ENCODE results near the gene UNC5C. TPM values are rescaled to one million over a fixed set of nuclear protein-coding genes. Genes with fewer than 3 reads are reported as not detected.

Gene UNC5C
- polyA plus RNA-seq, 1 of the 3 experiments (the other 2 are of a cell fraction), result 3.3 TPM

DNA sequence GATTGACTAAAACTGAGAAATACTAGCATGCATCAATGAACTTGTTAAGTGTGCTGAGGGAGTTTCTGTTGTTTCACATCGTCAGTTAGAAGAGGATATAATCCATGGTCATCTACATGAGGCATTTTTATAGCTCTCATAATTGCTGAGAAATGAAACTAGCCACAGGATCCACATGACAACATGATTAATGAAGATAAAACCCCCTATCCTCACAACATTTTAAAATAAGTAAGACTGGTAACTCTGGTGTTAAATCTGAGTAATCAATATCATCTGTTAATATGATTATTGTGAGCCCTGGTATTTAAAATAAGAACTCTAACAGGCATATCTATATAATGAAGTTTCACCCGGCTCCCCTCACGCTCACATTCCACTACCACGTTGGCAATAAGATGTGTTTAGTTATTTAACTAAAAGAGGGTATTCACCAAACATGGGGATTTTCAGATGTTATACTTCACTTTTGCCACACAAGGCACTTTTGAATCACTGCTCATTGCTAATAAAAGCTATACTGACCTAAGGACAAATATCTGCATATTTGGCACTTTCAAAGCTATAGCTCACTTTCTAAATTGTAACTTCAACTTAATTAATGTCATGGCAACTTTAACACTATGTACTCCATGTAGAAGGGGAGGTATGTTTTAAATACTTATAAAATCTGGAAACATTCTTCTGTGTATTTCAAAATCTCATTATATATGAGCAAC, 6.7 kb downstream of the UNC5C start:
- Histone ChIP-seq H3K27ac (ENCODE audit: low read depth in 2 of 2, low read length in 1 of 2) (peak overlapping the region; percentile 31 to 98; a peak in 3 of 4 replicates), H3K9me2 (no peaks in the 10 kb centered on the region), H3K27me3 (ENCODE audit: insufficient read depth) (no peaks in the 10 kb centered on the region), H4K20me1 (ENCODE audit: insufficient read depth) (no peaks in the 10 kb centered on the region), H3K4me2 (peak overlapping the region; percentile 51), H3K79me2 (ENCODE audit: insufficient read depth) (peaks cover 31% of the 10 kb centered on the region), H3K36me3 (replicated peaks in 1 of 2; ENCODE audit: control insufficient read depth in 1 of 2, insufficient read depth in 2 of 2, low read length in 1 of 2) (peaks cover 4 to 6% of the 10 kb centered on the region in 2 experiments), H3K9ac (no peak overlapping the region; the same call in 1 of the 2 replicates), H2AFZ (ENCODE audit: low read depth) (peak overlapping the region; percentile 20; the same call in 1 of the 2 replicates), H3K4me1 (ENCODE audit: control insufficient read depth in 1 of 2, insufficient read depth in 2 of 2, low read depth in 1 of 2, low read length in 1 of 2) (peaks cover 0 to 28% of the 10 kb centered on the region in 2 experiments; a peak in 2 of 4 replicates), H3K9me3 (no peaks in the 10 kb centered on the region), H3K4me3 (ENCODE audit: low read depth in 2 of 2, low read length in 1 of 2) (peak overlapping the region in 1 of 2 experiments; percentile 28; a peak in 2 of 4 replicates), H3F3A (replicated peaks; ENCODE audit: insufficient read depth) (peaks cover 24% of the 10 kb centered on the region)
- POLR2A ChIA-PET, result interaction anchor here (0.6 to 1.2 kb wide), 3 partner anchors 17 to 371 kb away, joined by 3 read pairs; no protein-coding TSS in a partner anchor
- 32% methylated on average over 4 of the region's 4 CpGs for WGBS (ENCODE audit: low lambda C conversion rate)
- DNase-seq, result no peak
- CTCF ChIA-PET, result interaction anchor here (0.6 to 14.1 kb wide), 6 partner anchors 18 to 1738 kb away, joined by 3 to 183 read pairs (median 4); no protein-coding TSS in a partner anchor
- TF ChIP-seq EP300 (IDR thresholded peaks at IDR 0.05; ENCODE audit: borderline replicate concordance in 1 of 2, low read depth in 1 of 2, low read length in 1 of 2), result peak in 1 of 2 experiments; percentile 32; a peak in 1 of 4 replicates
- peak; percentile 18; the same call in 1 of the 2 replicates for TF ChIP-seq TCF12 (IDR thresholded peaks at IDR 0.05)
- peak; percentile 45; the same call in 1 of the 2 replicates for TF ChIP-seq RCOR1 (IDR thresholded peaks at IDR 0.05; ENCODE audit: low read length)
- TF ChIP-seq GABPA (IDR thresholded peaks at IDR 0.05; ENCODE audit: low read depth), result no peak

DNA sequence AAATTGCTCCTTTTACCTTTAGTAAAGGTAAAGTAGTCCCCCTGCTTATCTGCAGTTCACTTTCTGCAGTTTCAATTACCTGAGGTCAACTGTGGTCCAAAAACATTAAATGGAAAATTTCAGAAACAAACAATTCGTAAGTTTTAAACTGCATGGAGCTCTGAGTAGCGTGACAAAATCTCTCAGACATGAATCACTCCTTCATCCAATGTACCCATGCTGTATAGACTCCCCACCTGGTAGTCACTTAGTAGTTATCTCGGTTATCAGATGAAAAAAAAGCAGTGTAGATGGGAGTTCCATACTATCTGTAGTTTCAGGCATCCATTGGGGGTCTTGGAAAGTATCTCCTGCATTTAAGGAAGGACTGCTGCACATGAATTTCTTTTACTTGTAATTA, 7.7 kb downstream of the UNC5C start:
- H4K20me1 ChIP-seq (ENCODE audit: insufficient read depth), result no peaks in the 10 kb centered on the region
- H2AFZ ChIP-seq (ENCODE audit: low read depth), result no peak overlapping the region; the same call in 1 of the 2 replicates
- no peaks in the 10 kb centered on the region for H3K9me2 ChIP-seq
- peaks cover 29% of the 10 kb centered on the region for H3K79me2 ChIP-seq (ENCODE audit: insufficient read depth)
- ChIA-PET CTCF (interaction anchor here (9.4 to 14.1 kb wide), 2 partner anchors 17 to 30 kb away, joined by 114 to 183 read pairs; no protein-coding TSS in a partner anchor), POLR2A (interaction anchor here (1.4 kb wide), 1 partner anchor 17 kb away, joined by 5 read pairs; no protein-coding TSS in a partner anchor)
- 16% methylated on average over 3 of the region's 3 CpGs for WGBS (ENCODE audit: low lambda C conversion rate)
- no peaks in the 10 kb centered on the region for H3K9me3 ChIP-seq
- peaks cover 23% of the 10 kb centered on the region for H3F3A ChIP-seq (replicated peaks; ENCODE audit: insufficient read depth)
- peak overlapping the region in 1 of 2 experiments; percentile 6; a peak in 2 of 4 replicates for H3K4me3 ChIP-seq (ENCODE audit: low read depth in 2 of 2, low read length in 1 of 2)
- H3K9ac ChIP-seq, result peak overlapping the region; percentile 24; the same call in 1 of the 2 replicates
- peak overlapping the region; percentile 55 to 98 for H3K27ac ChIP-seq (ENCODE audit: low read depth in 2 of 2, low read length in 1 of 2)
- peaks cover 0 to 35% of the 10 kb centered on the region in 2 experiments; a peak in 2 of 4 replicates for H3K4me1 ChIP-seq (ENCODE audit: control insufficient read depth in 1 of 2, insufficient read depth in 2 of 2, low read depth in 1 of 2, low read length in 1 of 2)
- H3K27me3 ChIP-seq (ENCODE audit: insufficient read depth), result no peaks in the 10 kb centered on the region
- TF ChIP-seq, protein P1, sequence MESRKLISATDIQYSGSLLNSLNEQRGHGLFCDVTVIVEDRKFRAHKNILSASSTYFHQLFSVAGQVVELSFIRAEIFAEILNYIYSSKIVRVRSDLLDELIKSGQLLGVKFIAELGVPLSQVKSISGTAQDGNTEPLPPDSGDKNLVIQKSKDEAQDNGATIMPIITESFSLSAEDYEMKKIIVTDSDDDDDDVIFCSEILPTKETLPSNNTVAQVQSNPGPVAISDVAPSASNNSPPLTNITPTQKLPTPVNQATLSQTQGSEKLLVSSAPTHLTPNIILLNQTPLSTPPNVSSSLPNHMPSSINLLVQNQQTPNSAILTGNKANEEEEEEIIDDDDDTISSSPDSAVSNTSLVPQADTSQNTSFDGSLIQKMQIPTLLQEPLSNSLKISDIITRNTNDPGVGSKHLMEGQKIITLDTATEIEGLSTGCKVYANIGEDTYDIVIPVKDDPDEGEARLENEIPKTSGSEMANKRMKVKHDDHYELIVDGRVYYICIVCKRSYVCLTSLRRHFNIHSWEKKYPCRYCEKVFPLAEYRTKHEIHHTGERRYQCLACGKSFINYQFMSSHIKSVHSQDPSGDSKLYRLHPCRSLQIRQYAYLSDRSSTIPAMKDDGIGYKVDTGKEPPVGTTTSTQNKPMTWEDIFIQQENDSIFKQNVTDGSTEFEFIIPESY (IDR thresholded peaks at IDR 0.05; ENCODE audit: borderline replicate concordance, low read depth), result no peak
- no peak for TF ChIP-seq NRF1 (IDR thresholded peaks at IDR 0.05; ENCODE audit: low read depth, low read length)
- peak; percentile 31; the same call in 1 of the 2 replicates for TF ChIP-seq JUND (IDR thresholded peaks at IDR 0.05)
- TF ChIP-seq, protein P2, sequence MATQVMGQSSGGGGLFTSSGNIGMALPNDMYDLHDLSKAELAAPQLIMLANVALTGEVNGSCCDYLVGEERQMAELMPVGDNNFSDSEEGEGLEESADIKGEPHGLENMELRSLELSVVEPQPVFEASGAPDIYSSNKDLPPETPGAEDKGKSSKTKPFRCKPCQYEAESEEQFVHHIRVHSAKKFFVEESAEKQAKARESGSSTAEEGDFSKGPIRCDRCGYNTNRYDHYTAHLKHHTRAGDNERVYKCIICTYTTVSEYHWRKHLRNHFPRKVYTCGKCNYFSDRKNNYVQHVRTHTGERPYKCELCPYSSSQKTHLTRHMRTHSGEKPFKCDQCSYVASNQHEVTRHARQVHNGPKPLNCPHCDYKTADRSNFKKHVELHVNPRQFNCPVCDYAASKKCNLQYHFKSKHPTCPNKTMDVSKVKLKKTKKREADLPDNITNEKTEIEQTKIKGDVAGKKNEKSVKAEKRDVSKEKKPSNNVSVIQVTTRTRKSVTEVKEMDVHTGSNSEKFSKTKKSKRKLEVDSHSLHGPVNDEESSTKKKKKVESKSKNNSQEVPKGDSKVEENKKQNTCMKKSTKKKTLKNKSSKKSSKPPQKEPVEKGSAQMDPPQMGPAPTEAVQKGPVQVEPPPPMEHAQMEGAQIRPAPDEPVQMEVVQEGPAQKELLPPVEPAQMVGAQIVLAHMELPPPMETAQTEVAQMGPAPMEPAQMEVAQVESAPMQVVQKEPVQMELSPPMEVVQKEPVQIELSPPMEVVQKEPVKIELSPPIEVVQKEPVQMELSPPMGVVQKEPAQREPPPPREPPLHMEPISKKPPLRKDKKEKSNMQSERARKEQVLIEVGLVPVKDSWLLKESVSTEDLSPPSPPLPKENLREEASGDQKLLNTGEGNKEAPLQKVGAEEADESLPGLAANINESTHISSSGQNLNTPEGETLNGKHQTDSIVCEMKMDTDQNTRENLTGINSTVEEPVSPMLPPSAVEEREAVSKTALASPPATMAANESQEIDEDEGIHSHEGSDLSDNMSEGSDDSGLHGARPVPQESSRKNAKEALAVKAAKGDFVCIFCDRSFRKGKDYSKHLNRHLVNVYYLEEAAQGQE (IDR thresholded peaks at IDR 0.05; ENCODE audit: low read depth, low read length), result no peak
- TF ChIP-seq FOSL2 (IDR thresholded peaks at IDR 0.05; ENCODE audit: borderline replicate concordance, low read depth), result peak; percentile 22; the same call in 1 of the 2 replicates
- TF ChIP-seq, protein P3, sequence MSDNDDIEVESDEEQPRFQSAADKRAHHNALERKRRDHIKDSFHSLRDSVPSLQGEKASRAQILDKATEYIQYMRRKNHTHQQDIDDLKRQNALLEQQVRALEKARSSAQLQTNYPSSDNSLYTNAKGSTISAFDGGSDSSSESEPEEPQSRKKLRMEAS (IDR thresholded peaks at IDR 0.05; ENCODE audit: low read depth), result 0 out of 2 replicates have a peak, but pooled peaks have one; percentile 15
- peaks cover 4 to 6% of the 10 kb centered on the region in 2 experiments for H3K36me3 ChIP-seq (replicated peaks in 1 of 2; ENCODE audit: control insufficient read depth in 1 of 2, insufficient read depth in 2 of 2, low read length in 1 of 2)
- H3K4me2 ChIP-seq, result peak overlapping the region; percentile 59
- DNase-seq, result no peak
